K562 (cell line): ENCODE data around the gene MBOAT1. TPM values are rescaled to one million over a fixed set of nuclear protein-coding genes. Genes with fewer than 3 reads are reported as not detected.
A peak's percentile ranks its signal among the peaks of the same experiment; 100 is the strongest.

ENCODE experiments used
- ATF7 ChIP-seq: fragments of 450-650 bp; IDR thresholded peaks from 2 replicates; pipeline ENCODE4 v1.7.1; 2014; ENCODE audit warnings: mild to moderate bottlenecking, moderate library complexity
- CAMTA2 ChIP-seq: fragments of 250-450 bp; sonication (Bioruptor Pico); conservative IDR thresholded peaks from 2 replicates; pipeline ENCODE4 v1.5.1; 2022
- DNMT1 ChIP-seq: fragments of 450-650 bp; IDR thresholded peaks from 2 replicates; pipeline ENCODE4 v1.6.1; 2016; ENCODE audit warnings: antibody characterized with exemption, mild to moderate bottlenecking
- E4F1 ChIP-seq: fragments of 250-450 bp; sonication (Bioruptor Pico); IDR thresholded peaks from 2 replicates; pipeline ENCODE4 v1.5.0; 2021; ENCODE audit warnings: mild to moderate bottlenecking, borderline replicate concordance
- ELF4 ChIP-seq: fragments of 450-650 bp; formaldehyde crosslinking; IDR thresholded peaks from 2 replicates; pipeline ENCODE4 v1.4.0; 2022; ENCODE audit warnings: missing genetic modification characterization
- ETS1 ChIP-seq: conservative IDR thresholded peaks from 2 replicates; pipeline ENCODE4 v1.6.1; 2011; ENCODE audit warnings: low read depth, mild to moderate bottlenecking, low read length; ENCODE audit not compliant: control insufficient read depth
- FOXM1 ChIP-seq, 2 experiments: fragments of 450-650 bp in 1 of 2; sonication (generic) in 1 of 2; formaldehyde crosslinking in 1 of 2; IDR thresholded peaks; 2 replicates each; pipeline versions ENCODE4 v1.6.1 to v1.9.0; 2017 to 2022; ENCODE audit warnings: low read depth in 2 of 2, mild to moderate bottlenecking in 2 of 2, missing genetic modification reagents in 1 of 2, moderate library complexity in 1 of 2
- HLTF ChIP-seq: fragments of 450-650 bp; IDR thresholded peaks from 2 replicates; pipeline ENCODE4 v1.6.1; 2016
- HNRNPLL ChIP-seq: fragments of 200-400 bp; formaldehyde crosslinking; IDR thresholded peaks from 2 replicates; pipeline ENCODE4 v1.6.1; 2017; ENCODE audit warnings: low read length, low read depth, mild to moderate bottlenecking; ENCODE audit not compliant: poor library complexity, severe bottlenecking
- IRF2 ChIP-seq: sonication (generic); formaldehyde crosslinking; IDR thresholded peaks from 2 replicates; pipeline ENCODE4 v1.8.1; 2022; ENCODE audit warnings: mild to moderate bottlenecking, missing genetic modification reagents
- KDM5B ChIP-seq: fragments of 200-600 bp; sonication (generic); IDR thresholded peaks from 2 replicates; pipeline ENCODE4 v1.6.1; 2012; ENCODE audit warnings: low read depth, mild to moderate bottlenecking, moderate library complexity, low read length, control low read depth, inconsistent platforms; ENCODE audit not compliant: insufficient replicate concordance
- MEF2D ChIP-seq: conservative IDR thresholded peaks from 2 replicates; pipeline ENCODE4 v1.6.1; 2016; ENCODE audit warnings: low read depth, missing genetic modification characterization, missing compliant biosample characterization
- MYBL2 ChIP-seq, 2 experiments: fragments of 450-650 bp in 1 of 2; sonication (generic) in 1 of 2; formaldehyde crosslinking in 1 of 2; IDR thresholded peaks; 2 replicates each; pipeline versions ENCODE4 v1.6.1 to v1.8.1; 2017 to 2022; ENCODE audit warnings: borderline replicate concordance in 1 of 2, inconsistent platforms in 1 of 2, low read depth in 1 of 2, mild to moderate bottlenecking in 1 of 2, missing genetic modification reagents in 1 of 2, moderate library complexity in 1 of 2
- NCOA6 ChIP-seq: fragments of 450-650 bp; IDR thresholded peaks from 2 replicates; pipeline ENCODE4 v1.6.1; 2017; ENCODE audit warnings: mild to moderate bottlenecking
- NR4A1 ChIP-seq, 2 experiments: fragments of 250-450 bp in 1 of 2; fragments of 450-650 bp in 1 of 2; sonication (Bioruptor Pico) in 1 of 2; IDR thresholded peaks; 2 replicates each; pipeline versions ENCODE4 v1.4.0 to v1.6.1; 2016 to 2020; ENCODE audit warnings: mild to moderate bottlenecking in 2 of 2, missing compliant biosample characterization in 1 of 2, missing genetic modification characterization in 1 of 2, moderate library complexity in 1 of 2
- TBL1XR1 ChIP-seq, 2 experiments: IDR thresholded peaks; 2 replicates each; pipeline ENCODE4 v1.6.1; 2012; ENCODE audit warnings: improper control_type of control experiment in 2 of 2, low read length in 2 of 2, mild to moderate bottlenecking in 1 of 2
- ZNF121 ChIP-seq: sonication (generic); formaldehyde crosslinking; conservative IDR thresholded peaks from 2 replicates; pipeline ENCODE4 v1.8.0; 2022; ENCODE audit warnings: missing genetic modification reagents
- ZNF184 ChIP-seq: sonication (generic); formaldehyde crosslinking; IDR thresholded peaks from 2 replicates; pipeline ENCODE4 v1.5.0; 2020; ENCODE audit warnings: missing genetic modification reagents
- ZNF76 ChIP-seq: fragments of 250-450 bp; sonication (Bioruptor Pico); IDR thresholded peaks from 2 replicates; pipeline ENCODE4 v1.4.0; 2020; ENCODE audit warnings: mild to moderate bottlenecking, moderate library complexity, borderline replicate concordance
- ZNF785 ChIP-seq: fragments of 250-450 bp; sonication (Bioruptor Pico); IDR thresholded peaks from 2 replicates; pipeline ENCODE4 v1.4.0; 2020; ENCODE audit warnings: mild to moderate bottlenecking
- polyA plus RNA-seq, 8 experiments: library from polyadenylated mRNA; depleted of rRNA in 4 of 8; stranded (reverse) in 5 of 8; unstranded in 3 of 8; fragments of >200 nt; fragmentation: Nextera tagmentation in 2 of 8; fragmentation: Illumina TruSeq in 1 of 8; extraction: Ambion mirVana in 2 of 8; extraction: Trizol in 1 of 8; gene quantifications; 2 replicates each; pipeline versions ENCODE4 v1.2.1 to v1.2.3, GENCODE V29; 2011 to 2014; ENCODE audit warnings: inconsistent platforms in 1 of 8, missing spikeins in 1 of 8
- total RNA-seq, 7 experiments: library from RNA; depleted of rRNA in 6 of 7; stranded (reverse); fragments of >200 nt in 6 of 7; fragmentation: Illumina TruSeq in 2 of 7; extraction: Trizol in 2 of 7; gene quantifications; 2 replicates each; pipeline versions ENCODE4 v1.2.1 to v1.2.3, GENCODE V29; 2011 to 2021; ENCODE audit warnings: low replicate concordance in 1 of 7
- TF ChIP-seq, protein P1 (sequence below): fragments of 450-650 bp; conservative IDR thresholded peaks from 2 replicates; pipeline ENCODE4 v1.6.1; 2016; ENCODE audit warnings: missing genetic modification characterization, low read depth, mild to moderate bottlenecking, control low read depth, missing compliant biosample characterization

MBOAT1 gene
- total and polyA plus RNA-seq, 9 of the 15 experiments (the other 6 are each of a cell fraction or from before 2014, with no cell fraction given): 0.13 to 16.5 (median 10.3) TPM

GRCh38 chr6:20203561-20204511, 8.4 kb downstream of the MBOAT1 start (continued):
- TF ChIP-seq MEF2D (tag): peak; percentile 86
- TF ChIP-seq ELF4: 0 out of 2 replicates have a peak, but pooled peaks have one; percentile 7
- TF ChIP-seq ZNF184 (CRISPR knock-in tag): no peak
- no peak for TF ChIP-seq E4F1 (CRISPR knock-in tag)
- TF ChIP-seq CAMTA2: no peak
- no peak for TF ChIP-seq NR4A1 (CRISPR knock-in tag; IDR thresholded peaks at IDR 0.05)
- peak; percentile 78 for TF ChIP-seq NR4A1 (tag; IDR thresholded peaks at IDR 0.05)
- TF ChIP-seq ZNF76 (CRISPR knock-in tag): peak; percentile 57; the same call in 1 of the 2 replicates
- TF ChIP-seq KDM5B: no peak
- no peak for TF ChIP-seq HNRNPLL
- no peak for TF ChIP-seq DNMT1
- no peak for TF ChIP-seq ETS1
- no peak for TF ChIP-seq ZNF785 (CRISPR knock-in tag)
- no peak for TF ChIP-seq ATF7
- TF ChIP-seq FOXM1 (IDR thresholded peaks at IDR 0.05; ENCODE audit: low read depth): no peak
- TF ChIP-seq FOXM1 (CRISPR knock-in tag; IDR thresholded peaks at IDR 0.05; ENCODE audit: low read depth): no peak
- no peak for TF ChIP-seq TBL1XR1 (IDR thresholded peaks at IDR 0.05; ENCODE audit: low read length in 2 of 2)
- TF ChIP-seq ZNF121: no peak
- TF ChIP-seq, protein P1, sequence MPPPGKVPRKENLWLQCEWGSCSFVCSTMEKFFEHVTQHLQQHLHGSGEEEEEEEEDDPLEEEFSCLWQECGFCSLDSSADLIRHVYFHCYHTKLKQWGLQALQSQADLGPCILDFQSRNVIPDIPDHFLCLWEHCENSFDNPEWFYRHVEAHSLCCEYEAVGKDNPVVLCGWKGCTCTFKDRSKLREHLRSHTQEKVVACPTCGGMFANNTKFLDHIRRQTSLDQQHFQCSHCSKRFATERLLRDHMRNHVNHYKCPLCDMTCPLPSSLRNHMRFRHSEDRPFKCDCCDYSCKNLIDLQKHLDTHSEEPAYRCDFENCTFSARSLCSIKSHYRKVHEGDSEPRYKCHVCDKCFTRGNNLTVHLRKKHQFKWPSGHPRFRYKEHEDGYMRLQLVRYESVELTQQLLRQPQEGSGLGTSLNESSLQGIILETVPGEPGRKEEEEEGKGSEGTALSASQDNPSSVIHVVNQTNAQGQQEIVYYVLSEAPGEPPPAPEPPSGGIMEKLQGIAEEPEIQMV (tag): peak; percentile 76
- TF ChIP-seq NCOA6: no peak
- TF ChIP-seq MYBL2 (IDR thresholded peaks at IDR 0.05; ENCODE audit: low read depth): no peak
- no peak for TF ChIP-seq MYBL2 (CRISPR knock-in tag; IDR thresholded peaks at IDR 0.05; ENCODE audit: borderline replicate concordance)
- no peak for TF ChIP-seq HLTF
- no peak for TF ChIP-seq IRF2
